Tibial nerve (tissue), 4 donors: ENCODE measurements around the gene TMEM238L. TPM values are rescaled to one million over a fixed set of nuclear protein-coding genes. Genes with fewer than 3 reads are reported as not detected.

Experiments used
- DNase-seq, 2 donors: peaks; one replicate each; pipeline ENCODE4 v3.0.0-alpha.2; 2019; ENCODE audit warnings: low spot score in 2 of 2
- H3K27ac ChIP-seq, 4 donors: fragments of 200-600 bp; sonication (generic) in 3 of 4; one replicate each; pipeline ENCODE4 v1.5.1; 2017 to 2019; ENCODE audit warnings: mild to moderate bottlenecking in 1 of 4
- H3K27me3 ChIP-seq, 2 donors: fragments of 200-600 bp; sonication (generic) in 1 of 2; one replicate each; pipeline versions ENCODE4 v1.5.1 to v1.6.0; 2017 to 2019
- H3K36me3 ChIP-seq, 3 donors: fragments of 200-600 bp; sonication (generic); one replicate each; pipeline ENCODE4 v1.5.1; 2018 to 2019
- H3K4me1 ChIP-seq, 4 donors: fragments of 200-600 bp; sonication (generic) in 3 of 4; one replicate each; pipeline ENCODE4 v1.5.1; 2017 to 2019
- H3K4me3 ChIP-seq, 4 donors: fragments of 200-600 bp; sonication (generic) in 3 of 4; one replicate each; pipeline ENCODE4 v1.5.1; 2017 to 2019; ENCODE audit warnings: mild to moderate bottlenecking in 1 of 4, moderate library complexity in 1 of 4
- H3K9me3 ChIP-seq, 4 donors: fragments of 200-600 bp; sonication (generic) in 3 of 4; one replicate each; pipeline ENCODE4 v1.5.1; 2017 to 2019
- EP300 ChIP-seq, 2 donors: sonication (generic); formaldehyde crosslinking; IDR thresholded peaks; one replicate each; pipeline ENCODE4 v1.6.1; 2017; ENCODE audit warnings: antibody characterized with exemption in 2 of 2, mild to moderate bottlenecking in 1 of 2
- POLR2A ChIP-seq, 2 donors: fragments of 450-650 bp; IDR thresholded peaks; one replicate each; pipeline ENCODE4 v1.6.1; 2017; ENCODE audit warnings: antibody characterized with exemption in 2 of 2, mild to moderate bottlenecking in 2 of 2, moderate library complexity in 2 of 2
- WGBS, 2 donors: methylation state at CpG; one replicate each; pipeline ENCODE4 v1.1.5; 2018; 5-methylcytosine and 5-hydroxymethylcytosine counted together
- total RNA-seq, 4 donors: library from RNA; depleted of rRNA; stranded (reverse); fragments of >200 nt; gene quantifications; one replicate each; pipeline ENCODE4 v1.1.0, GENCODE V29; 2016
- TF ChIP-seq, protein P1 (sequence below), 5 experiments: fragments of 200-600 bp in 3 of 5; fragments of 450-650 bp in 2 of 5; sonication (generic) in 3 of 5; IDR thresholded peaks; one replicate each; pipeline ENCODE4 v1.5.1; 2016 to 2019; ENCODE audit warnings: antibody characterized with exemption in 5 of 5, mild to moderate bottlenecking in 3 of 5, moderate library complexity in 2 of 5

Gene TMEM238L
- total RNA-seq, 4 donors from 2014 or later: not detected

GRCh38 chr17:10815319-10815718 lies 11.4 kb upstream of the TMEM238L start:
- no peaks in the 10 kb centered on the region for H3K36me3 ChIP-seq
- no peaks in the 10 kb centered on the region for H3K4me1 ChIP-seq
- TF ChIP-seq EP300 (IDR thresholded peaks at IDR 0.05): no peak
- TF ChIP-seq, protein P1, sequence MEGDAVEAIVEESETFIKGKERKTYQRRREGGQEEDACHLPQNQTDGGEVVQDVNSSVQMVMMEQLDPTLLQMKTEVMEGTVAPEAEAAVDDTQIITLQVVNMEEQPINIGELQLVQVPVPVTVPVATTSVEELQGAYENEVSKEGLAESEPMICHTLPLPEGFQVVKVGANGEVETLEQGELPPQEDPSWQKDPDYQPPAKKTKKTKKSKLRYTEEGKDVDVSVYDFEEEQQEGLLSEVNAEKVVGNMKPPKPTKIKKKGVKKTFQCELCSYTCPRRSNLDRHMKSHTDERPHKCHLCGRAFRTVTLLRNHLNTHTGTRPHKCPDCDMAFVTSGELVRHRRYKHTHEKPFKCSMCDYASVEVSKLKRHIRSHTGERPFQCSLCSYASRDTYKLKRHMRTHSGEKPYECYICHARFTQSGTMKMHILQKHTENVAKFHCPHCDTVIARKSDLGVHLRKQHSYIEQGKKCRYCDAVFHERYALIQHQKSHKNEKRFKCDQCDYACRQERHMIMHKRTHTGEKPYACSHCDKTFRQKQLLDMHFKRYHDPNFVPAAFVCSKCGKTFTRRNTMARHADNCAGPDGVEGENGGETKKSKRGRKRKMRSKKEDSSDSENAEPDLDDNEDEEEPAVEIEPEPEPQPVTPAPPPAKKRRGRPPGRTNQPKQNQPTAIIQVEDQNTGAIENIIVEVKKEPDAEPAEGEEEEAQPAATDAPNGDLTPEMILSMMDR (IDR thresholded peaks at IDR 0.05): no peak
- TF ChIP-seq POLR2A (IDR thresholded peaks at IDR 0.05): no peak
- H3K9me3 ChIP-seq: no peaks in the 10 kb centered on the region
- H3K4me3 ChIP-seq: no peak overlapping the region
- H3K27ac ChIP-seq: no peak overlapping the region
- 72 to 77% methylated on average over 5 of the region's 5 CpGs for WGBS, 2 donors
- H3K27me3 ChIP-seq: no peaks in the 10 kb centered on the region
- DNase-seq: no peak

DNA sequence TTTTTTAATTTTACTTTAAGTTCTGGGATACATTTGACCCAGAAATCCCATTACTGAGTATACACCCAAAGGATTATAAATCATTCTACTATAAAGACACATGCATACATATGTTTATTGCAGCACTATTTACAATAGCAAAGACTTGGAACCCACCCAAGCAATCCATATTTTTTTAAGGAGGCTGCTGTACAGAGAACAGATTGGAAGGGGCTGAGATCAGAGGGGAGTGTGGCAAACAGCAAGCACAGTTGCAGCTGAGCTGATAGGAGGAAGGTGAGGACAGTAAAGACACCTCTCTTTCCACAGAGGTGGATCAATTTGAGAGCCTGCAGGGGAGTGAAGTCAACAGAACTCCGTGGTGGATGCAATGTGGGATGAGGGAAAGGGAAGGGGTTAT lies 10.2 kb upstream of the TMEM238L start:
- 50 to 54% methylated on average over 1 of the region's 1 CpG for WGBS, 2 donors

GRCh38 chr17:10812674-10813073 lies 8.8 kb upstream of the TMEM238L start:
- H3K4me3 ChIP-seq: no peak overlapping the region
- WGBS, 2 donors: 71% methylated on average over 5 of the region's 5 CpGs
- no peaks in the 10 kb centered on the region for H3K27me3 ChIP-seq
- H3K36me3 ChIP-seq: no peaks in the 10 kb centered on the region
- no peak for DNase-seq
- no peak overlapping the region for H3K27ac ChIP-seq
- no peaks in the 10 kb centered on the region for H3K9me3 ChIP-seq
- TF ChIP-seq EP300 (IDR thresholded peaks at IDR 0.05) (no peak), POLR2A (IDR thresholded peaks at IDR 0.05) (no peak)
- TF ChIP-seq, protein P1 (IDR thresholded peaks at IDR 0.05): no peak
- no peaks in the 10 kb centered on the region for H3K4me1 ChIP-seq

More for the DNA sequence above, 10.2 kb upstream of the TMEM238L start:
- TF ChIP-seq, protein P1 (IDR thresholded peaks at IDR 0.05): no peak
- TF ChIP-seq POLR2A (IDR thresholded peaks at IDR 0.05): no peak
- no peak for TF ChIP-seq EP300 (IDR thresholded peaks at IDR 0.05)
- no peak overlapping the region for H3K4me3 ChIP-seq
- no peaks in the 10 kb centered on the region for H3K36me3 ChIP-seq
- no peak overlapping the region for H3K27ac ChIP-seq
- DNase-seq: no peak
- no peaks in the 10 kb centered on the region for H3K9me3 ChIP-seq
- no peaks in the 10 kb centered on the region for H3K4me1 ChIP-seq
- H3K27me3 ChIP-seq: no peaks in the 10 kb centered on the region

- TF ChIP-seq POLR2A (IDR thresholded peaks at IDR 0.05): no peak
- TF ChIP-seq, protein P1 (IDR thresholded peaks at IDR 0.05): no peak
- TF ChIP-seq EP300 (IDR thresholded peaks at IDR 0.05): no peak
- Histone ChIP-seq H3K36me3 (no peaks in the 10 kb centered on the region), H3K9me3 (no peaks in the 10 kb centered on the region), H3K27me3 (no peaks in the 10 kb centered on the region), H3K4me1 (no peaks in the 10 kb centered on the region), H3K27ac (no peak overlapping the region), H3K4me3 (no peak overlapping the region)
- 82 to 88% methylated on average over 4 of the region's 4 CpGs for WGBS, 2 donors
- no peak for DNase-seq
Observed at GRCh38 chr17:10809605-10810004, 5.7 kb upstream of the TMEM238L start.

- no peak overlapping the region for H3K27ac ChIP-seq
- no peaks in the 10 kb centered on the region for H3K36me3 ChIP-seq
- WGBS, 2 donors: 78 to 86% methylated on average over 6 to 7 of the region's 7 CpGs
- no peak overlapping the region for H3K4me3 ChIP-seq
- H3K4me1 ChIP-seq: no peaks in the 10 kb centered on the region
- TF ChIP-seq, protein P1 (IDR thresholded peaks at IDR 0.05): no peak
- TF ChIP-seq POLR2A (IDR thresholded peaks at IDR 0.05) (no peak), EP300 (IDR thresholded peaks at IDR 0.05) (no peak)
- no peaks in the 10 kb centered on the region for H3K27me3 ChIP-seq
- no peak for DNase-seq
- H3K9me3 ChIP-seq: no peaks in the 10 kb centered on the region
Observed at GRCh38 chr17:10807704-10808128, 3.8 kb upstream of the TMEM238L start.
